Panc1 (cell line): ENCODE measurements around the gene TK2. TPM values are rescaled to one million over a fixed set of nuclear protein-coding genes. Genes with fewer than 3 reads are reported as not detected.

Experiments
- ATAC-seq: fragments of 200-7000 bp; cut with Tn5 transposase; 2 replicates; pipeline ENCODE4 v1.9.1; 2020; ENCODE audit warnings: mild to moderate bottlenecking, moderate library complexity
- BruUV-seq: library from RNA; stranded (reverse); fragments of 400-500 nt; replicated peaks from 2 replicates; lab custom pipeline; 2021; lab: Mats Ljungman, UMichigan
- CTCF ChIA-PET: fragments of 300-600 bp; sonication (Branson Sonifier 250); formaldehyde crosslinking; loops from one replicate; lab custom pipeline; 2022; ENCODE audit warnings: antibody characterized with exemption; lab: Charles Lee
- POLR2A ChIA-PET: fragments of 300-600 bp; sonication (Branson Sonifier 250); formaldehyde crosslinking; loops from one replicate; lab custom pipeline; 2022; ENCODE audit warnings: antibody characterized with exemption; lab: Charles Lee
- DNase-seq: peaks from one replicate; pipeline ENCODE4 v3.0.0-alpha.2; 2010; ENCODE audit warnings: low read depth, low spot score
- H3K27ac ChIP-seq: 2 replicates; pipeline ENCODE4 v1.5.1; 2011; ENCODE audit warnings: mild to moderate bottlenecking, low read length, inconsistent platforms
- H3K27me3 ChIP-seq: fragments of 200-500 bp; sonication (Bioruptor generic); 2 replicates; pipeline ENCODE4 v1.6.0; 2014; ENCODE audit warnings: low read length, inconsistent platforms; ENCODE audit not compliant: control insufficient read depth, insufficient read depth
- H3K36me3 ChIP-seq: fragments of 200-500 bp; sonication (Bioruptor generic); 2 replicates; pipeline ENCODE4 v1.5.1; 2014; ENCODE audit warnings: inconsistent platforms, mild to moderate bottlenecking, low read length, moderate library complexity; ENCODE audit not compliant: control insufficient read depth, insufficient read depth
- H3K4me1 ChIP-seq: 2 replicates; pipeline ENCODE4 v1.5.1; 2011; ENCODE audit warnings: inconsistent platforms, mild to moderate bottlenecking, low read length, moderate library complexity; ENCODE audit not compliant: control insufficient read depth, insufficient read depth
- H3K4me3 ChIP-seq, 2 experiments: 2 replicates each; pipeline ENCODE4 v1.5.1; 2011 to 2012; ENCODE audit warnings: low read depth in 2 of 2, low read length in 2 of 2, mild to moderate bottlenecking in 2 of 2, inconsistent platforms in 1 of 2, moderate library complexity in 1 of 2
- H3K9me3 ChIP-seq: fragments of 200-500 bp; sonication (Bioruptor generic); 2 replicates; pipeline ENCODE4 v1.5.1; 2014; ENCODE audit warnings: low read depth, mild to moderate bottlenecking, inconsistent platforms, low read length, moderate library complexity; ENCODE audit not compliant: control insufficient read depth, insufficient read depth
- CTCF ChIP-seq: fragments of 450-650 bp; IDR thresholded peaks from 2 replicates; pipeline ENCODE4 v1.5.1; 2017; ENCODE audit warnings: mild to moderate bottlenecking
- POLR2AphosphoS5 ChIP-seq: IDR thresholded peaks from 2 replicates; pipeline ENCODE4 v1.6.1; 2012; ENCODE audit warnings: mild to moderate bottlenecking, low read depth, low read length, moderate library complexity
- REST ChIP-seq, 2 experiments: IDR thresholded peaks; 2 replicates each; pipeline ENCODE4 v1.6.1; 2011 to 2012; ENCODE audit warnings: low read depth in 2 of 2, control low read depth in 1 of 2, low read length in 1 of 2, mild to moderate bottlenecking in 1 of 2, moderate library complexity in 1 of 2; ENCODE audit not compliant: insufficient read depth in 1 of 2
- SIN3A ChIP-seq: IDR thresholded peaks from 2 replicates; pipeline ENCODE4 v1.6.1; 2012; ENCODE audit warnings: low read depth, mild to moderate bottlenecking, low read length, moderate library complexity, borderline replicate concordance; ENCODE audit not compliant: insufficient read depth
- TCF7L2 ChIP-seq: IDR thresholded peaks from 2 replicates; pipeline ENCODE4 v1.6.1; 2011; ENCODE audit warnings: mild to moderate bottlenecking, low read depth, low read length, inconsistent platforms
- in situ Hi-C: cut with HindIII; loops from 2 replicates; pipeline ENCODE4 v1.10.0; 2016; ENCODE audit warnings: low sequenced_read_pairs, low pct_unique_long_range_greater_than_20kb
- intact Hi-C: fragments of 100-400 bp; cut with micrococcal nuclease; formaldehyde crosslinking; loops from one replicate; pipeline ENCODE4 v1.10.0; 2022; ENCODE audit not compliant: unreplicated experiment
- total RNA-seq: library from RNA; stranded (reverse); gene quantifications from one replicate; pipeline ENCODE4 v1.2.1, GENCODE V29; 2021; ENCODE audit not compliant: unreplicated experiment

TK2 gene
- total RNA-seq, 1 experiment from 2014 or later, result 17.1 TPM

GRCh38 chr16:66592814-66593213 lies 42.9 kb upstream of the TK2 start:
- Histone ChIP-seq H3K9me3 (no peaks in the 10 kb centered on the region), H3K4me3 (no peak overlapping the region), H3K27me3 (no peaks in the 10 kb centered on the region), H3K4me1 (no peaks in the 10 kb centered on the region), H3K27ac (no peak overlapping the region), H3K36me3 (no peaks in the 10 kb centered on the region)
- DNase-seq, result no peak
- ChIA-PET POLR2A (no interaction called here), CTCF (no interaction called here)
- TF ChIP-seq CTCF (no peak), SIN3A (no peak), POLR2AphosphoS5 (no peak), REST (IDR thresholded peaks at IDR 0.05; ENCODE audit: insufficient read depth in 1 of 2, low read depth in 2 of 2, low read length in 1 of 2) (no peak), TCF7L2 (no peak)
- BruUV-seq, result no TSS peak
- ATAC-seq, result no peak
- in situ Hi-C loops, result no loop called here
- intact Hi-C loops, result no loop called here

- BruUV-seq, result no TSS peak
- Histone ChIP-seq H3K4me1 (no peaks in the 10 kb centered on the region), H3K9me3 (no peaks in the 10 kb centered on the region), H3K27ac (no peak overlapping the region), H3K27me3 (no peaks in the 10 kb centered on the region), H3K4me3 (no peak overlapping the region), H3K36me3 (no peaks in the 10 kb centered on the region)
- ChIA-PET CTCF (no interaction called here), POLR2A (no interaction called here)
- no peak for TF ChIP-seq TCF7L2
- TF ChIP-seq SIN3A, result no peak
- no peak for TF ChIP-seq POLR2AphosphoS5
- TF ChIP-seq REST (IDR thresholded peaks at IDR 0.05; ENCODE audit: insufficient read depth in 1 of 2, low read depth in 2 of 2, low read length in 1 of 2), result no peak
- TF ChIP-seq CTCF, result no peak
- intact Hi-C loops (no loop called here), in situ Hi-C loops (no loop called here)
- ATAC-seq, result no peak
- no peak for DNase-seq
Measured at GRCh38 chr16:66592241-66592640, 42.3 kb upstream of the TK2 start.
